Vagina (tissue), 2 donors: Measurements from ENCODE around the gene PI4KB. TPM values are rescaled to one million over a fixed set of nuclear protein-coding genes. Genes with fewer than 3 reads are reported as not detected.

Experiments used
- DNase-seq, 2 donors: peaks; one replicate each; pipeline ENCODE4 v3.0.0-alpha.2; 2017; ENCODE audit errors: extremely low spot score in 2 of 2
- H3K27ac ChIP-seq: fragments of 200-600 bp; sonication (generic); one replicate; pipeline ENCODE4 v1.5.1; 2019
- H3K27me3 ChIP-seq: fragments of 200-600 bp; sonication (generic); one replicate; pipeline ENCODE4 v1.5.1; 2019
- H3K36me3 ChIP-seq, 2 donors: fragments of 200-600 bp; sonication (generic); one replicate each; pipeline ENCODE4 v1.5.1; 2017 to 2019
- H3K4me1 ChIP-seq: fragments of 200-600 bp; sonication (generic); one replicate; pipeline ENCODE4 v1.5.1; 2019
- H3K4me3 ChIP-seq, 2 donors: fragments of 200-600 bp; sonication (generic); 1 replicate in 1 of 2; 2 replicates in 1 of 2; pipeline ENCODE4 v1.5.1; 2016 to 2019
- H3K9me3 ChIP-seq: fragments of 200-600 bp; sonication (generic); one replicate; pipeline ENCODE4 v1.5.1; 2019
- POLR2A ChIP-seq, 2 donors: fragments of 450-650 bp; IDR thresholded peaks; one replicate each; pipeline ENCODE4 v1.6.1; 2017; ENCODE audit warnings: antibody characterized with exemption in 2 of 2, mild to moderate bottlenecking in 2 of 2, moderate library complexity in 2 of 2
- POLR2AphosphoS5 ChIP-seq, 2 donors: sonication (generic); formaldehyde crosslinking; IDR thresholded peaks; one replicate each; pipeline ENCODE4 v1.9.0; 2017; ENCODE audit warnings: antibody characterized with exemption in 2 of 2, mild to moderate bottlenecking in 2 of 2, low read depth in 1 of 2; ENCODE audit not compliant: insufficient read depth in 1 of 2
- intact Hi-C: fragments of 100-400 bp; cut with DNase I; formaldehyde crosslinking; loops from one replicate; pipeline ENCODE4 v1.15.1; 2023
- total RNA-seq: library from RNA; depleted of rRNA; stranded (reverse); fragments of >200 nt; gene quantifications from one replicate; pipeline ENCODE4 v1.2.3, GENCODE V29; 2016
- TF ChIP-seq, protein P1 (sequence below), 3 experiments: fragments of 450-650 bp in 2 of 3; fragments of 200-600 bp in 1 of 3; sonication (generic) in 1 of 3; IDR thresholded peaks; one replicate each; pipeline ENCODE4 v1.5.1; 2017 to 2019; ENCODE audit warnings: antibody characterized with exemption in 3 of 3, mild to moderate bottlenecking in 2 of 3, moderate library complexity in 2 of 3

The PI4KB gene
- total RNA-seq, 1 donor from 2014 or later: 69.0 TPM

- H3K4me1 ChIP-seq: peaks cover 58% of the 10 kb centered on the region
- peak overlapping the region; percentile 92 for H3K27ac ChIP-seq
- no peaks in the 10 kb centered on the region for H3K9me3 ChIP-seq
- TF ChIP-seq POLR2AphosphoS5 (IDR thresholded peaks at IDR 0.05; ENCODE audit: insufficient read depth in 1 of 2, low read depth in 1 of 2): no peak
- TF ChIP-seq POLR2A (IDR thresholded peaks at IDR 0.05): no peak
- DNase-seq: no peak
- peak overlapping the region; percentile 62 to 86 for H3K4me3 ChIP-seq
- intact Hi-C loops: no loop called here
- no peaks in the 10 kb centered on the region for H3K27me3 ChIP-seq
- peaks cover 0 to 34% of the 10 kb centered on the region in 2 donors for H3K36me3 ChIP-seq
Observed at GRCh38 chr1:151325646-151326429, 1.4 kb downstream of the PI4KB start.

- H3K4me3 ChIP-seq: no peak overlapping the region
- TF ChIP-seq POLR2AphosphoS5 (IDR thresholded peaks at IDR 0.05; ENCODE audit: insufficient read depth in 1 of 2, low read depth in 1 of 2): no peak
- DNase-seq: no peak
- peaks cover 0 to 40% of the 10 kb centered on the region in 2 donors for H3K36me3 ChIP-seq
- H3K9me3 ChIP-seq: no peaks in the 10 kb centered on the region
- intact Hi-C loops: no loop called here
- H3K27ac ChIP-seq: peak overlapping the region; percentile 92
- no peaks in the 10 kb centered on the region for H3K27me3 ChIP-seq
- H3K4me1 ChIP-seq: peaks cover 64% of the 10 kb centered on the region
Observed at GRCh38 chr1:151325231-151325630, 2.0 kb downstream of the PI4KB start.

DNA sequence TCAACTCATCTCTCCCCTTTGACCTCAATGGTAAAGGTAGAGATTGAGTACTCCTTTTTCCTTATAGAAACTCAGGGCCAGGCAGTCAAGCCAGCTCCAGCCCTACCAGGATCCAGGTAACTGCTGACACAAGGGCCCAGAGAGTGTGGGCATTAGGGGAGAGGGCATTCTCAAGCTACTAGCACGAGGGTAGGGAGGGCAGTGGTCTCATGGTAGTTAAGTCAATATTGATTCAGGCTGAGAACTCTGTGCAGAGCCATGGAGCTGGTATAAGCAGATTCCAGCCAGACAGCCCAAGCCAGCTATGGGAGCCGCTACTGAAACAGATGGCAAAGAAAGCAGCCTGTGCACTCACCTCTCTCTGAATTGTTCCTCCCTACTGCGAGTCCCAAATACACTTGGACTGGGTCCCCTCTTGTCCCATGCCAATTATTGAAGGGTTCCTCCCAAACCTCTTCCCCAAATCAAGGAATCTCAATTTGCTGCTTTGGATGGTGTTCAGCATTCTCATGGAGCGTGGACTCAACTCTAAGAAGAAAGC, 2.8 kb downstream of the PI4KB start:
- Histone ChIP-seq H3K27ac (no peak overlapping the region), H3K4me1 (peaks cover 72% of the 10 kb centered on the region), H3K36me3 (peaks cover 0 to 44% of the 10 kb centered on the region in 2 donors), H3K27me3 (no peaks in the 10 kb centered on the region), H3K4me3 (no peak overlapping the region), H3K9me3 (no peaks in the 10 kb centered on the region)
- intact Hi-C loops: no loop called here
- TF ChIP-seq POLR2AphosphoS5 (IDR thresholded peaks at IDR 0.05; ENCODE audit: insufficient read depth in 1 of 2, low read depth in 1 of 2): no peak
- TF ChIP-seq, protein P1, sequence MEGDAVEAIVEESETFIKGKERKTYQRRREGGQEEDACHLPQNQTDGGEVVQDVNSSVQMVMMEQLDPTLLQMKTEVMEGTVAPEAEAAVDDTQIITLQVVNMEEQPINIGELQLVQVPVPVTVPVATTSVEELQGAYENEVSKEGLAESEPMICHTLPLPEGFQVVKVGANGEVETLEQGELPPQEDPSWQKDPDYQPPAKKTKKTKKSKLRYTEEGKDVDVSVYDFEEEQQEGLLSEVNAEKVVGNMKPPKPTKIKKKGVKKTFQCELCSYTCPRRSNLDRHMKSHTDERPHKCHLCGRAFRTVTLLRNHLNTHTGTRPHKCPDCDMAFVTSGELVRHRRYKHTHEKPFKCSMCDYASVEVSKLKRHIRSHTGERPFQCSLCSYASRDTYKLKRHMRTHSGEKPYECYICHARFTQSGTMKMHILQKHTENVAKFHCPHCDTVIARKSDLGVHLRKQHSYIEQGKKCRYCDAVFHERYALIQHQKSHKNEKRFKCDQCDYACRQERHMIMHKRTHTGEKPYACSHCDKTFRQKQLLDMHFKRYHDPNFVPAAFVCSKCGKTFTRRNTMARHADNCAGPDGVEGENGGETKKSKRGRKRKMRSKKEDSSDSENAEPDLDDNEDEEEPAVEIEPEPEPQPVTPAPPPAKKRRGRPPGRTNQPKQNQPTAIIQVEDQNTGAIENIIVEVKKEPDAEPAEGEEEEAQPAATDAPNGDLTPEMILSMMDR (IDR thresholded peaks at IDR 0.05): no peak
- no peak for TF ChIP-seq POLR2A (IDR thresholded peaks at IDR 0.05)
- DNase-seq: no peak

DNA sequence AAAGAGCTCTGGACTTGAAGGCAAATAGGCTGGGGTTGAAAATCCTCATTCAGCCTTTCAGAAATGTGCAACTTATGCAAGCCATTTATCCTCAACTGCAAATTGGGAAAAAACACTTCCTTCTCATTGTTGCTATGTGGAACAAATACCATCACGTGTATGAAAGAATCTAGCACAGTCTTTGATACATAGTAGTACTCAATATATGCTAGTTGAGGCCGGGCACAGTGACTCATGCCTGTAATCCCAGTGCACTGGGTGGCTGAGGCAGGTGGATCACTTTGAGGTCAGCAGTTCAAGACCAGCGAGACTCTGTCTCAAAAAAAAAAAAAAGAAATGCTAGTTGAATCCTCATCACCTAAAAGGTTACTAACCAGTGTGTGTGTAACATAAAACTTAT, 8.2 kb downstream of the PI4KB start:
- Histone ChIP-seq H3K4me1 (peaks cover 55% of the 10 kb centered on the region), H3K36me3 (peaks cover 0 to 56% of the 10 kb centered on the region in 2 donors)
- intact Hi-C loops: no loop called here

DNA sequence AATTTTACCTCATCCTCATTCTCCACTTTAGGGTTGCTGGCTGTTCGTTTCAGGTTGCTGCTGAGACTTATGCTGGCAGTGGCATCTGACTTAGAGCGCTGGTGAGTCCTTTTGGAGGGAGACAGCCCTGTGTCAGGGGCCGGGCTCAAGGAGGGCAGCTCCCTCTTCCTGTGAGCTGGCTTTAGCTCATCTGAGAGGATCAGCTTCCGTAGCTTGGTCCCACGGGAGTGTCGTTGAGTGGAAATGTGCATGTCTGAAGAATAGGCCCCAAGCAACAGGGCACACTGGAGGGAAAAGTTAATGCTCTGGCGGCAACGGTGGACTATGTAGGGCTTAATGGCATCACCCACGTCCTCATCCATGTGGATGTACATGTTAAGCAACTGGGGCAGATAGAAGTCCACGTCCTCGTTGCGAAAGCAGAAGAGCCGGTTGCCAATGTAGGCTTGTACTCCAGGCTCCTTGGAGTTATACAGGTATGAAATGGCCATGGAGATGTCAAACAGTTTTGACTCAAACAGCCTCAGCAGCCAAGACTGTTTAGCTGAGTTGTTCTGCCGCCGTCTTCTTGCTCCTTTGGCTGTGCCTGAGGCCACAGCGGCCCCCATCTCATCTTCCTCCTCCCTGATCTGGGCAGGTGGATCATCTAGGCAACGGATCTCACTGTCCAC, 11.5 kb downstream of the PI4KB start:
- no peak overlapping the region for H3K27ac ChIP-seq
- DNase-seq: no peak
- H3K36me3 ChIP-seq: peaks cover 0 to 36% of the 10 kb centered on the region in 2 donors
- no peaks in the 10 kb centered on the region for H3K27me3 ChIP-seq
- intact Hi-C loops: no loop called here
- no peaks in the 10 kb centered on the region for H3K9me3 ChIP-seq
- no peak for TF ChIP-seq POLR2AphosphoS5 (IDR thresholded peaks at IDR 0.05; ENCODE audit: insufficient read depth in 1 of 2, low read depth in 1 of 2)
- TF ChIP-seq, protein P1 (IDR thresholded peaks at IDR 0.05): no peak
- no peak for TF ChIP-seq POLR2A (IDR thresholded peaks at IDR 0.05)
- H3K4me1 ChIP-seq: peaks cover 65% of the 10 kb centered on the region
- no peak overlapping the region for H3K4me3 ChIP-seq

More for the DNA sequence above, 8.2 kb downstream of the PI4KB start:
- TF ChIP-seq POLR2AphosphoS5 (IDR thresholded peaks at IDR 0.05; ENCODE audit: insufficient read depth in 1 of 2, low read depth in 1 of 2) (no peak), POLR2A (IDR thresholded peaks at IDR 0.05) (no peak)
- TF ChIP-seq, protein P1 (IDR thresholded peaks at IDR 0.05): no peak
- Histone ChIP-seq H3K9me3 (no peaks in the 10 kb centered on the region), H3K27me3 (no peaks in the 10 kb centered on the region), H3K4me3 (no peak overlapping the region), H3K27ac (no peak overlapping the region)
- no peak for DNase-seq
